ENCODE measurements around the gene UBTD2.

GRCh38 chr5:172238334-172238733 is 45.2 kb downstream of the UBTD2 start:
- TF ChIP-seq GATA2 (IDR thresholded peaks at IDR 0.05; ENCODE audit: low read depth, low read length) (no peak), GATA3 (IDR thresholded peaks at IDR 0.05; ENCODE audit: low read depth, low read length) (no peak)
